Medulla oblongata (tissue), 1 donor: Measurements from ENCODE around the gene GYS2.

Source experiments
- DNase-seq: peaks from one replicate; pipeline ENCODE4 v3.0.0-alpha.2; 2015; ENCODE audit errors: extremely low spot score

Gene GYS2

DNA sequence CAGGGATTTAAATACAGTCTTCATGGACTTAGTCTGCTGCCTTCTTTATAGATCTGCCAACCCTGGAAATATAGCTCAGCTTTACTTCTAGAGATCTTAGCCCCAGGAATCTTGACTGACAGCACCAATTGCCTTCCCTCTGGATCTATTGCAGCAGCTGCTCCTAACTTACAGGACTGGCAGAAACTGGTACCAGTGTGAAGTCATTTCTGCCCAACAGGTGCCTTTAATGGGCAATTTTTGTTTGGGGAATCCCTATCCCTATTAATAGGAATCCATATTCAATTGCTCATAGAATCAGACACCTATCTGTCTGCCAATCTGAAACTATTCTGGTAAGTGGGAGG is 51.3 kb downstream of the GYS2 start:
- no peak for DNase-seq

DNA sequence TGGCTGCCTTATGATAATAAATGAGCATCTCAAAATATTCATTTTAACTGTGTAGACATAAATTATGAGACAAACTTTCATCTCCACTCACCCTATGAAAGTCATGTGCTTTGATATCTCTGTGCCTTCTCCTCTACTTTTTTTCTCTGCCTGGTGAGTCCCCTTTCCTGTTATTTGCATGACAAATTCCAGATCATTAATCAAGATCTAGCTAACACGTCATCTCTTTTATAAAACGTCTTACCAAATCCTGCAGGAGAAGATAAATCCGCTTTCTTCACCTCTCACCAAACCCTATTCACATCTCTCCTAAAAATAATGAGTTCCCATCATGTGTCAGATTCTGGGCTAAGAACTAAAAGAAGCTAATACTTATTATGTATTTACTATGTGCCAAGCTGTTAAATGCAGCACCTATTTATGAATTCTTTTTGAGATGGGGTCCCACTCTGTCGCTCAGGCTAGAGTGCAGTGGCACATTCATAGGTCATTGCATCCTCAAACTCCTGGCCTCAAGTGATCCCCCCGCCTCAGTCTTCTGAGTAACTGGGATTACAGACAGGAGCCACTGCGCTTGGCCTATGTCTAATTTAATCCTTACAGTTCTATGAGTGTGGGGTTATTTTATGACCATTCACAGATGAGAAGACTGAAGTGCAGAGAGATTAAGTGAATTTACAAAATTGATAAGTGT is 51.9 kb downstream of the GYS2 start:
- no peak for DNase-seq

DNA sequence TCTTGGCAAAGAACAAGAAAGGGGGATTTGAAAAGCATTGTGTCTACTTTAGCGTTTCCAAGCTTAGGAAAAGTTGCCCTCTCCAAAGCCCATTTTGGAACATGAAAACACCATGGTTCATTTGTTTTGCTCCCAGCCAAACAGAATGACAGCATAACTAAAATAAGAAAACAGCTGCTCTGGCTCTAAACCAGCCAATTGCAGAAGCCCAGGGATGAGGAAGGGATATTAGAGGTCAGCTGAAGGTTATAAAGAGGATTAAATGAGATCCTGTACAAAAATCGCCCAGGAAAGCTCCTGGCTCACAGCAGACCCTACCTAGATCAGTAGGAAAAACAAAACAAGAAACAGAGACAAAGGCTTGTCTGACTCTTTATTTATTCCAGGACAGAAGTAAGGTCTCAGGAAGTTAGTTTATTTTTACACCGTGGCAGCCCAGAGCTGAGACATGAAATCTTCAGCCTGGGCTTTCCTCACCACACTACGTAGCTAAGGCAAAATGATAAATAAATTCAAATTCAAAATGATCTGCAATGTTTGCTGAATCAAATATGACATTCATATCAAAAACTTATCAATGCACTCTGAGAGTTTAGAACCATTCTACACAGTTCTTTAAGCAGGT is 52.7 kb downstream of the GYS2 start:
- peak; percentile 28 for DNase-seq

DNA sequence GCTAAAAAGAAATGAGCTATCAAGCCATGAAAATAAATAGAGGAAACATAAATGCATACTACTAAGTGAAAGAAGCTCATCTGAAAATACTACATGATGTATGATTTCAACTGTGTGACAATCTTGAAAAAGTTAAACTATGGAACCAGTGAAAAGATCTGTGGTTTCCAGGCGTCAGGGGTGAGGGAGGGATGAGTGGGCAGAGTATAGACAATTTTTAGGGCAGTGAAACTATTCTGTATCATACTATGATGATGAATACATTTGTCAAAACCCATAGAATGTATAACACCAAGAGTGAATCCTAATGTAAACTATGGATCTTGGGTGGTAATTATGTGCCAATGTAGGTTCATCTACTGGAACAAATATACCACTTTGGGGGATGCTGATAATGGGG is 57.2 kb downstream of the GYS2 start:
- no peak for DNase-seq

DNA sequence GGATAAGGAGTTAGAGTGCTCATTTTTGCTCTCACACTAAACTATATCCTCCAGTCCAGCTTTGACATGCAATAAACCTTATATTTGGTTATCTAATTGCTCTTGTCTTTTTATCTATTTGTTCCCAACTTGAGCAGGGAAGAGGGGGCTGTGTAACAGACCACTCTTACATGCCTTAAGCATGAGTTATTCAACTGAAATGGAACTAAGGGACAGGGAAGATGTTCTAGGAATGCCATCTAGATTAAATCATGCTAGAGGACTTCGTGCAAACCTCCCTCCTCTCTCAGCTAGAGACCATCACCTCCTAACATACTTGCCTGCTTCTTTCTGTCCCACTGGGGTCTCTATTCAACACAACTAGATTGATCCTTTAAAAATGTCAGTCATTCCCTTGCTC is 57.9 kb downstream of the GYS2 start:
- no peak for DNase-seq

DNA sequence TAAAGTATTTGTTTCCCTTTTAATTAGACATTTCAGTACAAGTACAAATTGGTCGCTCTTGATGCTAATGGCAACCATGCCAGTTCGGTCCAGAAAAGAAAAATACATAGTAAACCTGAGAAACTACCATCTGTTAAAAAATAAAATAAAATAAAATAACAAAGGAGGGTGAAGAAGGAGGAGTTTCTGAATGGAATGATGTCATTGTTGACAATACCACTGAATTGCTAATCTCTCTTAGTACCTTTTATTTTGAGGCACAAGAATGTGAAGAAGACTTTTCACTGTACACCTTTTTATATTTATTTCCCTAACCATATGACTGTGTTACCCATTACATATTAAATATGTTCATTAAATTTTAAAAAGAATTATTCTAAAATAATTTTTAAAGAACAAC is 59.1 kb downstream of the GYS2 start:
- DNase-seq: no peak

DNA sequence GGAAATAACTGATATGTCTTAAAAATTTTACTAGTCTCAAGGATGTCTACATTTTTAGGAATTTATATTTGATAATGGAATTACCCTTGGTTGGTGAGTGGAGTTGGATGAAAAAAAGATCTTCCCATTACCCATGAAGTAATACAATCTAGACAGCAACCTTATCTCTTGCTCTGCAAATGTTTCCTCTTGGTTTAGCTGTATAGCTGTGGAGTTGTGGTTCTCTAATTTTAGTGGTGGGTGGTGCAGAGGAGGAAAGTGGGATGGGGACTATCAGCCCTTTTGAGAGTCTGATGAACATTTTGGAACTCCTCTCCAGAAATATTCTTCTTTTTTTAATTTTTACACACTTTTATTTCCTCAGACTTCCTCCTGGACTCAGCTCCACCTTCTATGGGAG is 61.5 kb downstream of the GYS2 start:
- no peak for DNase-seq

DNA sequence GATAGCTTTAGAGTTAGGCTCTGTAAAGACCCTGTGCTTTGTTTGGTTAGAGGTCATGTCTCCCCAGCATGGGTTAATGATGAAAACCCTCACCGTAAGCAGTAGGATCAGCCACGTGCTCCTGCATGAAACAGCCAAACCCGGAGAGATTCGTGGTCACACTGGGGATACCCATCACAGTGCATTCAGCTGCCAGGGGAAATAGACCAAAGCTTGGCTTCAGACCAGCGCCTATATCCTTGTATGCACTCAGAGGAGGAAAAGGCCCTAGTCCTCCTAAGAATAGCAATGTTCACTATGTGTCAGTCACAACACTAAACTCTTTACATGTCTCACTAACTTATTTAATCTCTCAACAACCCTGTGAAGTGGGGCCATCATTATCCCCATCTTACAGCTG is 62.2 kb downstream of the GYS2 start:
- DNase-seq: no peak

DNA sequence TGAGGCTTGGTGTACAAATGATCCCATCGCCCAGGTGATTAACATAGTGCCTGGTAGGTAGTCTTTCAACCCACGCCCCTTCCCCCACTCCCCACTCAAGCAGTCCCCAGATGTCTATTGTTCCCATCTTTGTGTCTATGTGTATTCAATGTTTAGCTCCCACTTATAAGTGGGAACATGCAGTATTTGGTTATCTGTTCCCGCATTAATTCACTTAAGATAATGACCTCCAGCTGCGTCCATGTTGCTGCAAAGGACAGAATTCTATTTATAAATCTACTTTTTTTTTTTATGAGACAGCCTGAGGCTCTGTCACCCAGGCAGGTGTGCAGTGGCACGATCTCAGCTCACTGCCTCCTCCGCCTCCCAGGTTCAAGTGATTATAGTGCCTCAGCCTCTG is 62.9 kb downstream of the GYS2 start:
- DNase-seq: no peak

DNA sequence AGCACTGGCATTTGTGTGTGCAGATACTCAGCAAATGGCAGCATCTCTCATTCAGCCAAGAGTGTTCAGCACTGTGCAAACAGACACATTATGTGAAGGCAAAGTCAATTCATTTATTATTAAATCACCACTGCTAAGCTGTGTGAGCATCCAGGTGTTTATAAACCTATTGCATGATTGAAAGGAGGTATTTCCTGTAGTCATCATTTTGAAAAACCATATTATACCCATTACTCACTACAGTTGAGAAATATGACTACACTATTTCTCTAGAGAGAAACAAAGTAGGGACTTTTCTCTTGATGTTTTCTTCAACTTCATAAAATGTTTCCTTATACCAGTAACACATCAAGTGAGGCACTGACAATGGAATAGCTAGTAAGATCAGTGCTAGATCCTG is 64.8 kb downstream of the GYS2 start:
- DNase-seq: no peak

DNA sequence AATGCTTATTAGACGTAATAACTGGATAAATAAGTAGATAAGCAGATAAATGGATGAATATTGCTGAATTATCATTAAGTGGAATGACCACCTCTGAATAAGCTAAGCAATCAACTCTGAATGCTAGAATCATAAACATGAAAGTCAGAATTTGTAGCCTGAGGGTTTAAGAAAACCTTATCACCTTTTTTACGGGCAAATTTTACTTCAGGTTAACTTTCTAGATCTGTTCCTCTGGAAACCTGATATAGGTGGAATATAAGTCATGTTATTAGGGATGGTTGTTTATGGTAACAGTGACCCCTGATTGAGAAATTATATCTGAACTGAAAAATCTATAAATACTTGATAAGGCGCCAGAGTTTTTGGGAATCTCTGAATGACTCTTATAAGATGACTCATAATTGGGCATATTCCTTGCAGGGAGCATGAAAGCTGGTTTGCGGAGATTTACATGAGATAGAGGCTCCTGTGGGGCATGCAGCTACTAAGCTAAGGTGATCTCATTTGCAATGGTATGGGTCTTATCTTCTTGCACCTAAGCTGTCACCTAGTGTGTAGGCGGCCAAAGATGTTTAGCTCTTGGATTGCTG is 66.5 kb downstream of the GYS2 start:
- no peak for DNase-seq

DNA sequence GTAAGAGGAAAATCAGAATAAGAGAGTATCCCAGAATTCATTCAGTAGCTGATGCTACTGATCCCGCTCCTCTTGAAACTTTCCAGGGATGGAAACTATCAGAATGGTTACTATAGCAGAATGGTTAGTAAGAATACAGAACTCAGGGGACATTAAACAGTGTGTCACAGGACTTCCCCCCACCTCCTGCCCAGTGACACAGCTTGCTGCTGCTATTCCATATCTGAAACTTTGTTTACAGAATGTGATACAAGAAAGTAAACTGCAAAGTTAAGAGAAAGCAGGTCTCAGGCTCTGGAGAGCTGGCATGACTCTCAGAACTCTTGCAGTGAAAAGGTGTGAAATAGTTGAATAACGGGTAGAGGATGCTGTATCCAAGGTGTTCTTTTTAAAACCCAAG is 75.2 kb downstream of the GYS2 start:
- DNase-seq: no peak

DNA sequence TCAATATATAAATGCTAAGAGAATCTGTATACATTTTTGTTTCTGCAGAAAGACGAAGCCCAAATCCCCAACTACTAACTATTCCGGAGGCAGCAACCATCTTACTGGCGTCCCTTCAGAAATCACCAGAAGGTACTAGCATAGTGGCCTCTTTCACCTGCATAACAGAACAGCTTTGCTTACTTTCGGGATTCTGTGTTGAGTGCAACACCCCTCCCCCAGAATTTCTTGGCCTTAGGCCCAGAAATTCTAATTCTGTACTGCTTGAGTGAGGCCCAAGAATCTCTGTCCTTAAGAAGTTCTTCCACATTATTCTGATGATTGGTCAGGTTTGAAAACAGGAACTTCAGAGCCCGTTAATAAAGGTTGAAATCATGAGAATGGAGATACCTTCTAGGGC is 75.7 kb downstream of the GYS2 start:
- DNase-seq: peak; percentile 38

DNA sequence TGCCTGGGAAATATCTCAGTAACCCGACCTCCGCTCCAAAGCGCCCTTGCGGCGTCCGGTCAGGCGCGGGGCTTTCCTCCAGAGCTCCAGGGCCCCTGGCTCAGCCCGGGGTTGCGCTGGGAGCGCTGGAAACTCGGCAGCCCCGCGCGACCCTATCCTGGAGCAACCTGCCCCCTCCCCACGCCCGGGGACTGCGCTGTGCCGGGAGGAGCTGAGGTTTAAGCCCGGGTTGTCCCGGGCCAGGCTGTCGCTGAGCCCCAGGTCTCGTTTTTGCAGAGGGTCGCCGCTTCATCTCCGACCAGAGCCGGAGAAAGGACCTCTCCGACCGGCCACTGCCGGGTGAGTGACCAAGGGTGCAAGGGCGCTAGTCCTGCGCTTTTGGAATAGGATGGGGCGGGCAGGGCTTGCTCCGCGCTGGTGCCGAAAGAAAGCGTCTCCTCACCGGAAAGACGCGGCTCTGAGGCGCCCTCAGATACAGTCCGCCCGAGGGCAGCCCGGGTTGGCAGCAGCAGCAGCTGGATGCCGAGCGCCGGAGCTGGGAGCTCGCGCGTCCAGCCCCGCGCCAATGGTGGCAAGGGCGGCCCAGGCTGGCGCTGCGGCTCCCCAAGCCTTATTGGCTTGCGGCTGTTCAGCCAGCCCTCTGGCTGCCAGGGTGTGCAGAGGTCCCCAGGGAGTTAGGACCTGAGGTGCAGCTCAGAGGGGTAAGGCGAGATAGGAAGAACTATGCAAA is 77.0 kb downstream of the GYS2 start:
- DNase-seq: peak; percentile 52

DNA sequence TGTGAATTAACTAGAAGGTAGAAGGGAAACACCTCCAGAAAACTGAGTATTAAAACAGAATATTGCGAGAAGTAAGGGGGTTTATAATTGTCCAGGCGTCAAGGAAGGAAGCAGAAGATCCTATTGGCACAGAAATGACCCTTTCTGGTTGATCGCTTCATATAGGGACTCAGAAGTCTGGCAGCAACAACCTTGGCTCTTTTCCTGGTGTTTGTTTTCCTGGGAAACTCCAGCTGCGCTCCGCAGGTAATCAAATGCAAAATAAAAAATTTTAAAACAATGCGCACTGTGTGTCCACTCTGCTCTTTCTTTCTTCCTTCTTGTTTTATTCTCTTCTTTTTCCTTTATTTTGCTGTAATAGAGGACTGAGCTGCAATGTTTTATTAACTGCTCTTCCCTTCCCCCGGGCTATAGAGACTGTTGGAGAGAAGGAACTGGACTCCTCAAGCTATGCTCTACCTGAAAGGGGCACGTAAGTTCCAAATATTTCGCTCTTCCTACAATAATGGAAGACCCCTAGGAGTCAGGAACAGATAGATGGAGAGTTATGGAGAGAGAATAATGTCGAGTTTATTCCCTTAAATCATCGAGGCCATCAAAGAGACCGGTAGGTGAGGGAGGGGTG is 77.8 kb downstream of the GYS2 start:
- DNase-seq: peak; percentile 17

DNA sequence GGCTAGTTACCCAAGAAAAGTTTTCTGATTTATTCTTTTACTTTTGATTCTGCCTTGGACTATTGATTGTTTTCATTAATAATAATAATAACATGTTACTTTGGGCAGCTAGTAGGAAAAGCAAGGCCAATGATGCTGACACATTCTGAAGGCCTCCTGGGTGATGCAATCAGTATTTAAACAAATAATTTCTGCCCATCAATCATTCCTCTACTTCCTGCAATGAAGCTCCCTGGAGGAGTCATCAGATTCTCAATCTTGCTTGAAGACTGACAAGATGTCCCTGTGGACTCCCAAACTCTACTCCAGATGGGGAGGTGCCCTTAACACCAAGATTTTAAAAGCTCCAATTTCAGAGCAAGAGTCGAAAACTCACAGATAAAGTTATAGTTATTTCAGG is 78.6 kb downstream of the GYS2 start, which contains the start of gene SPX:
SPX (plus strand) TSS at position 244 of the 400 bp plus-strand sequence. CDS start 177 bp downstream, outside the sequence.
- no peak for DNase-seq

DNA sequence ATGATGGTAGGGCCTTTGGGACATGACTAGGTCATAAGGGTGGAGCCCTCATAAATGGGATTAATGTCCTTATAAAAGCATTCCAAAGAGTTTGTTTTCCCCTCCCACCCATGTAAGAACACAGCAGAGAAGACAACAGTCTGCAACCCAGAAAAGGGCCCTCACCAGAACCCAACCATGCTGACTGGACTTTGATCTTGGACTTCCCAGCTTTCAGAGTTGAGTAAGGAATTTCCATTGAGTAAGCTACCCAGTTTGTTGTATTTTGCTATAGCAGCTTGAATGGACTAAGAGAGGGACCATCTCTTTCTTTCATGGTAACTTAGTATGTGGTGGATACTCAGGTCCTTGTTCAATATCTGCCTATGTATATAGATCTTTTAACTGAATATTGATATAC is 81.5 kb downstream of the GYS2 start:
- DNase-seq: no peak

DNA sequence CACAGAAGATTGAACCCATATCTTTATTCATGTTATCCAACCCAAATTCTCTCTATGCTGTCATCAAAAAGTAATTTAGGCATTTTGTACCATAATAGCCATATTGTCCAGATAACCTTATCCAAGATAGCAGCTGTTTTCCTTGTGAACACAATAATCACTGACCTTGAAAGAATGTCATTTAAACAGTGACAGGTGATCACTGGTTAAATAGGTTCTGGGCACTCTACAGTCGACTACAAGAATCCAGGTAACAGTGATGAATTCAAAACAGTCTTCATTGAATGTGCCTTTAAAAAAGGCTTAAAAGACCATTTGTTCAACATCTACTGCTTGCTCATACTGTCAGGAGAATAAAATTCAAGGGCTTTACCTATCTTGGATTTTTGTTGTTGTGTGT is 83.1 kb downstream of the GYS2 start:
- no peak for DNase-seq

DNA sequence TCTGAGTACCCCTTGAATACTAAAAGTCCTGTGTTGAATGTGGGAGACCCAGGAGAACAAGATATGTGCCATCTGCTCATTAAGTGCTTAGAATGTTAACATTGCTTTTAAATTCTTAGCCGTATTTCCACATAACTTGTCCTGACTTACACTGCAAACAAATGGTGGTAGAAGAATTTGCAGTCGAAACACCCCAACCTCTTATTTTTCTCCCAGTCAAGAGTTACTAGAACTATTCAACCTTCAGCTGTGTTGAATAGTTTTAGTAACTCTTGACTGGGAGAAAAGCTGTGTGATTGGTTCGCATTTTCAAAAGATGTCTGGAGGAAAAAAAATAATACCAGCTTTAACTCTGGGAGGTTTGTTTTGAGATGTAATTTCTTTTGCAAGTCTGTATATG is 86.2 kb downstream of the GYS2 start:
- no peak for DNase-seq

DNA sequence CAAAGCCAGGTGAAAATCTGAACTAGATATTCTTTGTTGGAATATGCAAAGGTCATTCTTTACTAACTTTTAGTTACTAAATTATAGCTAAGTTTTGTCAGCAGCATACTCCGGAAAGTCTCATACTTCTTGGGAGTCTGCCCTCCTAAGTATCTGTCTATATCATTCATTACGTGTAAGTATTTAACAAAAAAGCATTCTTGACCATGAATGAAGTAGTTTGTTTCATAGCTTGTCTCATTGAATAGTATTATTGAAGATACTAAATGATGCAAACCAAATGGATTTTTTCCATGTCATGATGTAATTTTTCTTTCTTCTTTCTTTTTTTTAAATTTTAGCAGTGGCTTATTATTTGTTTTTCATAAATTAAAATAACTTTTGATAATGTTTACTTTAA is 88.4 kb downstream of the GYS2 start:
- DNase-seq: no peak

DNA sequence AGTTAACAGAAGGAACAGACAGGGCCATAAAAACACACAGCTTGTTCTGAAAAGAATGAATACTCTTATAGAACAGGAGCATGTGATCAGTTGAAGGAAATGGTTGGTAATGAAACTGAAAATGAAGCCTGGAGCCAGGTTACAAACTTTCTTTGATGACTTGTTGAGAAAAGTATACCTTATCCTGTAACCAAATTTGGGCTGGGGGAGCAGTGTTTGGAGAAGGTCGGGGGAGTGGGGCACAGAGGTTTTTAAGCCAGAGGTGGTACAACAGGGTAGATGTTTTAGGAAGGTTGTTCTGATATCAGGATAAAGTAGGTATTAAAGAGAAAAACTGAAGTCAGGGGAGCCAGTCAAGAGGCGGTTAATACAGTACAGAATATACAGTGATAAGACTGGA is 94.9 kb downstream of the GYS2 start:
- DNase-seq: no peak

DNA sequence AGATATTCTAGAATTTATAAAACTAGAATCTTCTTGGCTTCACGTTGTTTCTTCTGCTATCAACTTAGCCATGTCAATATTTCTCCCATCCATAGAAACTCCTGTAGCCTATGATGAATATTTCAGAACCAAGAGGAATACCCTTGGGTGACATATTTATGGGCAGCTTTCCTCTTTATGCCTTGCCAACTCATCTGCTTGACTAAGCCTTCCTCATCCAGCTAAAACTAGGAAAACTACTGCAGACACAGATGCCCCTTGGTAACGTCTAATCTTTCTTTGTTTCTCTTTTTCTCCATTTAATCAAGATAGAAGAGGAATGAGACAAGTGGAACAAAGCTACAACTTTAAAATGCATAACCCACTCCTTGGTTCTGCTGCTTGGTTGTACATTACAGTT is 96.8 kb downstream of the GYS2 start:
- no peak for DNase-seq
